ENCODE data around the gene ZFYVE19.
"Not testable (repeated sequence)": the region's sequence is repeated elsewhere in the genome, so short reads cannot be mapped to it uniquely, and the experiment has no call there.

The ZFYVE19 gene

GRCh38 chr15:40852529-40852928, 45.6 kb downstream of the ZFYVE19 start:
- no peak for DNase-seq

GRCh38 chr15:40853241-40853890, 46.5 kb downstream of the ZFYVE19 start:
- no peak for DNase-seq

- DNase-seq: no peak
Measured at GRCh38 chr15:40854161-40854560, 47.3 kb downstream of the ZFYVE19 start.

- no peak for DNase-seq
Measured at GRCh38 chr15:40855706-40856234, 48.9 kb downstream of the ZFYVE19 start.

- DNase-seq: no peak
Measured at GRCh38 chr15:40856746-40857145, 49.9 kb downstream of the ZFYVE19 start.

GRCh38 chr15:40857601-40858341, 50.9 kb downstream of the ZFYVE19 start:
- DNase-seq: peak; percentile 41

- DNase-seq: no peak
Measured at GRCh38 chr15:40858706-40859105, 51.8 kb downstream of the ZFYVE19 start.

GRCh38 chr15:40859206-40859851, 52.4 kb downstream of the ZFYVE19 start:
- peak; percentile 65 for DNase-seq

GRCh38 chr15:40861147-40861546, 54.3 kb downstream of the ZFYVE19 start:
- not testable (repeated sequence) for DNase-seq

GRCh38 chr15:40863660-40864270, 56.9 kb downstream of the ZFYVE19 start:
- DNase-seq: no peak

Data from NCI-H1694 treated with DMSO at 0.1 percent for 48 hours (cell line).